Gastrocnemius medialis (tissue), 4 donors: Measurements from ENCODE around the gene AP5Z1.

Experiments
- POLR2A ChIP-seq, 2 donors: fragments of 450-650 bp; IDR thresholded peaks; one replicate each; pipeline ENCODE4 v1.6.1; 2017; ENCODE audit warnings: antibody characterized with exemption in 2 of 2, mild to moderate bottlenecking in 2 of 2, moderate library complexity in 2 of 2
- TF ChIP-seq, protein P1 (sequence below), 5 experiments: fragments of 450-650 bp in 3 of 5; fragments of 200-600 bp in 2 of 5; sonication (generic) in 2 of 5; IDR thresholded peaks in 4 of 5; conservative IDR thresholded peaks in 1 of 5; 1 replicate in 4 of 5; 2 replicates in 1 of 5; pipeline ENCODE4 v1.5.1; 2016 to 2019; ENCODE audit warnings: antibody characterized with exemption in 5 of 5, mild to moderate bottlenecking in 3 of 5, moderate library complexity in 3 of 5

GRCh38 chr7:4818000-4818794 lies 42.8 kb downstream of the AP5Z1 start:
- TF ChIP-seq, protein P1, sequence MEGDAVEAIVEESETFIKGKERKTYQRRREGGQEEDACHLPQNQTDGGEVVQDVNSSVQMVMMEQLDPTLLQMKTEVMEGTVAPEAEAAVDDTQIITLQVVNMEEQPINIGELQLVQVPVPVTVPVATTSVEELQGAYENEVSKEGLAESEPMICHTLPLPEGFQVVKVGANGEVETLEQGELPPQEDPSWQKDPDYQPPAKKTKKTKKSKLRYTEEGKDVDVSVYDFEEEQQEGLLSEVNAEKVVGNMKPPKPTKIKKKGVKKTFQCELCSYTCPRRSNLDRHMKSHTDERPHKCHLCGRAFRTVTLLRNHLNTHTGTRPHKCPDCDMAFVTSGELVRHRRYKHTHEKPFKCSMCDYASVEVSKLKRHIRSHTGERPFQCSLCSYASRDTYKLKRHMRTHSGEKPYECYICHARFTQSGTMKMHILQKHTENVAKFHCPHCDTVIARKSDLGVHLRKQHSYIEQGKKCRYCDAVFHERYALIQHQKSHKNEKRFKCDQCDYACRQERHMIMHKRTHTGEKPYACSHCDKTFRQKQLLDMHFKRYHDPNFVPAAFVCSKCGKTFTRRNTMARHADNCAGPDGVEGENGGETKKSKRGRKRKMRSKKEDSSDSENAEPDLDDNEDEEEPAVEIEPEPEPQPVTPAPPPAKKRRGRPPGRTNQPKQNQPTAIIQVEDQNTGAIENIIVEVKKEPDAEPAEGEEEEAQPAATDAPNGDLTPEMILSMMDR (IDR thresholded peaks at IDR 0.05 in 4 of 5, conservative IDR thresholded peaks at IDR 0.05 in 1 of 5): no peak
- no peak for TF ChIP-seq POLR2A (IDR thresholded peaks at IDR 0.05)
